LNCaP clone FGC (cell line): Measurements from ENCODE around the gene DIRAS1.
"Not testable (repeated sequence)": the region's sequence is repeated elsewhere in the genome, so short reads cannot be mapped to it uniquely, and the experiment has no call there.

Experiments used
- DNase-seq: peaks from one replicate; pipeline ENCODE4 v3.0.0-alpha.2; 2011; ENCODE audit warnings: low read depth
- H3K4me3 ChIP-seq: 2 replicates; pipeline ENCODE4 v1.5.1; 2011; ENCODE audit warnings: mild to moderate bottlenecking, low read depth, low read length, control low read depth
- TF ChIP-seq, protein P1 (sequence below): IDR thresholded peaks from 2 replicates; pipeline ENCODE4 v1.5.1; 2012; ENCODE audit warnings: mild to moderate bottlenecking; ENCODE audit not compliant: control insufficient read depth, insufficient read depth; ENCODE audit errors: extremely low read depth

DIRAS1 gene

DNA sequence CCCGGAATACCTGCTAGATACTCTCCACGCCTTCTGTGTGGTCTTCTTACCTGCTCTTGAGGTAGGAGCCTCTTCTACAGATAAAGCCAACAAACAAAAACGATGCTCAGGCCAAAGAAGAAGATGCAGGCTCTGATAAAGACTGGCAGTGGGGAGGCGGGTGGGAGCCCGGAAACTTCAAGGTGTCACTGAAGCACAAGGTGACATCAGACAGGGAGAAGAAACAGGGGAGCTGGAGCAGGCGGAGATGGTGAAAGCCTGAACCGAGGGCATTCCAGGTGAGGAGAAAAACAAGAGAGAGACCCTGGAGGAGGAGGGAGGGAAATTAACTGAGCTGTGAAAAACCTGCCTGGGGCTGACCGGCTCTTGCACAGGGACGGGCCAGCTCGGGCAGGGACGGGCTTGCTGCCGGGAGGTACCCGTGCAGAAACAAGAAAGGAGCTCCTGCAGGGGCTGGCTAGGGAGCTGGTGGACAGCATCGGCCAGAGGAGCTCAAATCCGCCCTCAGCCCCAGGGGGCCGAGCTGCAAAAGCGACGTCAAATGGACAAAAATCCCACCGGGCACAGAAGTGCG lies 37.7 kb downstream of the DIRAS1 start:
- TF ChIP-seq, protein P1, sequence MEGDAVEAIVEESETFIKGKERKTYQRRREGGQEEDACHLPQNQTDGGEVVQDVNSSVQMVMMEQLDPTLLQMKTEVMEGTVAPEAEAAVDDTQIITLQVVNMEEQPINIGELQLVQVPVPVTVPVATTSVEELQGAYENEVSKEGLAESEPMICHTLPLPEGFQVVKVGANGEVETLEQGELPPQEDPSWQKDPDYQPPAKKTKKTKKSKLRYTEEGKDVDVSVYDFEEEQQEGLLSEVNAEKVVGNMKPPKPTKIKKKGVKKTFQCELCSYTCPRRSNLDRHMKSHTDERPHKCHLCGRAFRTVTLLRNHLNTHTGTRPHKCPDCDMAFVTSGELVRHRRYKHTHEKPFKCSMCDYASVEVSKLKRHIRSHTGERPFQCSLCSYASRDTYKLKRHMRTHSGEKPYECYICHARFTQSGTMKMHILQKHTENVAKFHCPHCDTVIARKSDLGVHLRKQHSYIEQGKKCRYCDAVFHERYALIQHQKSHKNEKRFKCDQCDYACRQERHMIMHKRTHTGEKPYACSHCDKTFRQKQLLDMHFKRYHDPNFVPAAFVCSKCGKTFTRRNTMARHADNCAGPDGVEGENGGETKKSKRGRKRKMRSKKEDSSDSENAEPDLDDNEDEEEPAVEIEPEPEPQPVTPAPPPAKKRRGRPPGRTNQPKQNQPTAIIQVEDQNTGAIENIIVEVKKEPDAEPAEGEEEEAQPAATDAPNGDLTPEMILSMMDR: no peak
- no peak overlapping the region for H3K4me3 ChIP-seq
- DNase-seq: no peak

GRCh38 chr19:2680808-2681207 lies 40.4 kb downstream of the DIRAS1 start:
- no peak for DNase-seq
- TF ChIP-seq, protein P1: no peak
- H3K4me3 ChIP-seq: no peak overlapping the region

GRCh38 chr19:2679439-2679838 lies 41.7 kb downstream of the DIRAS1 start:
- TF ChIP-seq, protein P1: no peak
- H3K4me3 ChIP-seq: no peak overlapping the region
- DNase-seq: no peak

- DNase-seq, H3K4me3 ChIP-seq: not testable (repeated sequence)
These were observed 42.2 kb downstream of the DIRAS1 start for GRCh38 chr19:2678948-2679347.

- no peak overlapping the region for H3K4me3 ChIP-seq
- TF ChIP-seq, protein P1: no peak
- no peak for DNase-seq
These were observed 43.0 kb downstream of the DIRAS1 start for GRCh38 chr19:2678044-2678671.

DNA sequence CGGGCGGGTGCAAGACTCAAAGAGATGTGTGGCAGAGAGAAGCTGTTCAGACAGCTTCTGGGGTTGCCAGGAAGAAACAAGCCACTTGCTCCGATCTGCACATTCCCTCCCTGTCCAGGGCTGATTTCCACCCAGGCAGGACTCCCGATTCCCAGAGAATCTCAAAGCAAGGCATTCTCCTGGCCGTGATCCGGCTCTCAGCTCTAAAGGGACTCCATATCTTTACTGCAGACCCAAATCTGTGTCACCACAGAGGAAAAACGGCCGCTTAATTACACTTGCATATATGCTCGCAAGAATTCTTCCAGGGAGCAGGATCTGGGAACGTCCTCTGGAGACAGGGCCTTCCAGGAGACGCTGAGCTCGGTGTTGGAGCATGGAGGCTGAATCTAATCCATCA lies 44.3 kb downstream of the DIRAS1 start:
- no peak overlapping the region for H3K4me3 ChIP-seq
- TF ChIP-seq, protein P1: no peak
- no peak for DNase-seq

DNA sequence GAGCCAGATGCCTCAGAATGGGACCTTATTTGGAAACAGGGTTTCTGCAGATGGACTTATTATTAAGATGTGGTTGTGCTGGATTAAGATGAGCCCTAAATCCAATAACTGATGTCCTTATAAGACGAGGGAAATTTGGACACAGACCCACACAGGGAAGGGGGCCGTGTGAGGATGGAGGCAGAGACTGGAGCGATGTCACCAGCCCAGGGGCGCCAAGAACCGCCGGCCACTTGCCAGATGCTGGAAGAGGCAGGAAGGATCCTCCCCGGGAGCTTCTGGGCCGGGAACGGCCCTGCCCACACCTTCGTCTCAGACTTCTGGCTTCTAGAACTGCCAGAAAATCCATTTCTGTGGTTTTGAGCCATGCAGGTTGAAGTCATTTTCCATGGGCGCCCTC lies 45.3 kb downstream of the DIRAS1 start:
- no peak overlapping the region for H3K4me3 ChIP-seq
- TF ChIP-seq, protein P1: no peak
- no peak for DNase-seq
